Measurements from ENCODE around the gene BAIAP2L2. TPM values are rescaled to one million over a fixed set of nuclear protein-coding genes. Genes with fewer than 3 reads are reported as not detected.

Gene BAIAP2L2
- total RNA-seq, 1 donor from 2014 or later, result 6.5 TPM

DNA sequence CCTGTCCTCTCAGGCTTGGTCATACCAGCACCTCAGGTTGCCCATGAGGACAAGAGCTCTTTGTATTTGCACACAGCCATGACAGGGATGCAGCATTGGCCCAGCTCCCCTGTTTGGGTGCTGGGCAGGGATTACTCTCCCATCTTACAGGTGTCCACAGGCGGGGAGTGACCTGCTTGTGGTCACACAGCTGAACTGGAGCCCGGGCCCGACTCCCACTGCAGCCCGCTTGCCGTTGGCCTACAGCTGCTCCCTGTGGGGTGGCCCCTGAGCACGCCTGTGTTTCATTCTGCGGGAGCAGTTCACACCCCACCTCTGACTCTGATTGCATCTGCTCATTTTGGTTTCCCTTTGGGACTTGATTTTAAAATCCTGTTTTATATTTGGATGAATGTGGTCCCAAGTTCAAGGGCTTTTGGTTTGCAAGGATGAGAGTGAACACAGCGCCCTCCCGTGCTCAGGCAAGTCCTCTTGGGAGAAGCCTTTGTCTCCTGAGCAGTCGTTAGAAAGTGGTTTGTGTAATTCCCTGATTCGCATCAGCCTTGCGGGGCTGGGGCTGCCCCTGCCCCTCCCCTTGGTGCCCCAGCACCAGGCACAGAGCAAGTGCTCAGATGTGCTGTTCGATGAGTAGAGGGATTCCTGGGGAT is 44.0 kb downstream of the BAIAP2L2 start:
- no peak for TF ChIP-seq CTCF (IDR thresholded peaks at IDR 0.05; ENCODE audit: unreplicated experiment)
- Mint-ChIP-seq H3K9me3 (ENCODE audit: low read depth) (no peaks in the 10 kb centered on the region), H3K27ac (no peak overlapping the region), H3K4me3 (ENCODE audit: low read depth) (no peak overlapping the region), H3K27me3 (no peaks in the 10 kb centered on the region), H3K4me1 (ENCODE audit: low read depth) (no peaks in the 10 kb centered on the region), H3K36me3 (ENCODE audit: insufficient read depth) (peaks cover 21% of the 10 kb centered on the region)
- DNase-seq (ENCODE audit: low spot score, unreplicated experiment), result no peak

GRCh38 chr22:38065539-38065938 is 44.9 kb downstream of the BAIAP2L2 start:
- Mint-ChIP-seq H3K36me3 (ENCODE audit: insufficient read depth) (peaks cover 21% of the 10 kb centered on the region), H3K27me3 (no peaks in the 10 kb centered on the region), H3K4me1 (ENCODE audit: low read depth) (no peaks in the 10 kb centered on the region), H3K4me3 (ENCODE audit: low read depth) (no peak overlapping the region), H3K9me3 (ENCODE audit: low read depth) (no peaks in the 10 kb centered on the region), H3K27ac (no peak overlapping the region)
- no peak for DNase-seq (ENCODE audit: low spot score, unreplicated experiment)
- no peak for TF ChIP-seq CTCF (IDR thresholded peaks at IDR 0.05; ENCODE audit: unreplicated experiment)

- DNase-seq (ENCODE audit: low spot score, unreplicated experiment), result no peak
- Mint-ChIP-seq H3K9me3 (ENCODE audit: low read depth) (no peaks in the 10 kb centered on the region), H3K4me1 (ENCODE audit: low read depth) (peaks cover 6% of the 10 kb centered on the region), H3K27me3 (no peaks in the 10 kb centered on the region), H3K4me3 (ENCODE audit: low read depth) (no peak overlapping the region), H3K36me3 (ENCODE audit: insufficient read depth) (peaks cover 24% of the 10 kb centered on the region), H3K27ac (no peak overlapping the region)
- no peak for TF ChIP-seq CTCF (IDR thresholded peaks at IDR 0.05; ENCODE audit: unreplicated experiment)
Observed at GRCh38 chr22:38062791-38063190, 47.7 kb downstream of the BAIAP2L2 start.

DNA sequence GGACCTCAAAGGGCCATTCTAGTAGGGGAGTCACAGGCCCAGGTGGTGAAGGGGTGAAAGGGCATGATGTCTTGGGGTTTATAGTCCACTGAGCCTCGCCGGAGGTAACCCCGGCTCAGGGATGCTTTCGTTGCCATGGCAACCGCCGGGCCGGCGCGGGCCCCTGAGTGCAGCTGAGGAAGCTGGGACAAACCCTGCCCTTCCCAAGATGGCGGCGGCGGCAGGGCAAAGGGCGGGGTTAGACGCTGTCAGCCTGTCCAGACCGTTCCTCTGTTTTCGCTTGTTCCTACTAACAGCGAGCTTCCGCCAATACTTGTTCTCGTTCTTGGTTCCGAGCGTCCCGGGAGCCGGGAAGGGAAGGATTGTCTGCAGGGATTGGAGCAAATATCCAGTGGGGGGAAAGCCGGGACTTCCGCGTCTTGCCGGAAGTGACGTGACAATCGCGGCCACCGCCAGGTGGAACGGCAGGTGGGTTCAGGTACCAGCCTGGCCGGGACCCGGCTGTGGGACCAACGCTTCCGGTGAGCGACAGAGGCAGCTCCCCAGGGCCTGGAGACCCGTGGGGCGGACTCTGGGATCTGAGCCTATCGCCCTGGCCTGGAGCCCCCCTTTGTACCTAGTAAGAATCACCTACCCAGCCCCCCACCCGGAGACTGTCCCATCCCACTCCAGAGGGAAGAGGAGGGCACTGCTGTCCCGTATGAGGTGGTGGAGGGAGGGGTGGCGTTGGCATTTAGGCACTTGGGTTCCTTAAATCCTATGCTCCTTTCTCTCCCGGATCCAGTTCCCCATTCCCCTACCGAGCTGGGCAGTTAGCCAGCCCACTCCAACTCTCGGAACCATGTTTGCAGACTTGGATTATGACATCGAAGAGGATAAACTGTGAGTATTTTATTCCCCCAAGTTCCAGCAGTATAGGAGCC is 53.3 kb downstream of the BAIAP2L2 start, which contains the start of gene PICK1:
TSS of gene PICK1 (plus strand) at position 436 of the 923 bp plus-strand sequence. CDS start at position 842, 406 bp downstream.
- Mint-ChIP-seq H3K27ac (peak within 1 kb of the TSS; percentile 96), H3K36me3 (ENCODE audit: insufficient read depth) (peaks cover 8% of the 10 kb centered on the region), H3K9me3 (ENCODE audit: low read depth) (no peaks in the 10 kb centered on the region), H3K4me1 (ENCODE audit: low read depth) (peaks cover 8% of the 10 kb centered on the region), H3K4me3 (ENCODE audit: low read depth) (peak within 1 kb of the TSS; percentile 90), H3K27me3 (no peaks in the 10 kb centered on the region)
- no peak for TF ChIP-seq CTCF (IDR thresholded peaks at IDR 0.05; ENCODE audit: unreplicated experiment)
- DNase-seq (ENCODE audit: low spot score, unreplicated experiment), result peak; percentile 81
